NCI-H2196 treated with DMSO at 0.1 percent for 48 hours (cell line): Measurements from ENCODE around the gene IRF1.
"Not testable (repeated sequence)": the region's sequence is repeated elsewhere in the genome, so short reads cannot be mapped to it uniquely, and the experiment has no call there.

Source experiments
- DNase-seq: peaks from one replicate; lab custom pipeline; 2025; ENCODE audit not compliant: unreplicated experiment; lab: John Stamatoyannopoulos, UW

The IRF1 gene

GRCh38 chr5:132487095-132487428, 3.5 kb downstream of the IRF1 start:
- DNase-seq: no peak

- no peak for DNase-seq
Observed at GRCh38 chr5:132486318-132487094, 4.1 kb downstream of the IRF1 start.

DNA sequence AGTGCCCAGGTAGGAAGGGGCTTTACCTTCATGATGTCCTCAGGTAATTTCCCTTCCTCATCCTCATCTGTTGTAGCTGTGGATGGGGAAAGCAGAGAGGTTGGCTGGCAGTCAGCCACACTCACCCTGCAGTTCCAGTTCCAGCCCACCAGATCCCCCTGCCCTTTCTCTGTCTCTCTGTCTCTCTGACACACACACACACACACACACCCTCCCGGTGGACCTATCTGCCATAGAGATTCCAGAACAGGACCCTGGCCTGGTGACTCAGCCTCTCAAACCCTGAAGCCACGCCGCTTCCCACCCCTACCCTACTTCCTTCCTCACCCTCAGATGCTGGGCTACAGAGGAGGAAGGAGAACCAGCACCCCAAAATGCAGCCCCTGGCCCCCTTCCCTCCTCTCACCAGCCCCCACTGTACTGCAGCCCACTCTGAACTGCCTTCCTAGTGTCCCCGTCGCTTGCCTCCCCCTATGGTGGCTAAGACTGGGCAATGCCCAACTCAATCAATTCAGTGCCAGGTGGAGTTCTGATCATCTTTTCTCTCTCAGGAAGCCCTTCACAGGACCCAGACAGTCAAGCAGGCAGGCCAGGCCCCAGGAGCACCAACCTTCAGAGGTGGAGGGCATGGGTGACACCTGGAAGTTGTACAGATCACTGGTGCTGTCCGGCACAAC, 4.8 kb downstream of the IRF1 start:
- DNase-seq: no peak

- DNase-seq: not testable (repeated sequence)
Observed at GRCh38 chr5:132484876-132485640, 5.5 kb downstream of the IRF1 start.

DNA sequence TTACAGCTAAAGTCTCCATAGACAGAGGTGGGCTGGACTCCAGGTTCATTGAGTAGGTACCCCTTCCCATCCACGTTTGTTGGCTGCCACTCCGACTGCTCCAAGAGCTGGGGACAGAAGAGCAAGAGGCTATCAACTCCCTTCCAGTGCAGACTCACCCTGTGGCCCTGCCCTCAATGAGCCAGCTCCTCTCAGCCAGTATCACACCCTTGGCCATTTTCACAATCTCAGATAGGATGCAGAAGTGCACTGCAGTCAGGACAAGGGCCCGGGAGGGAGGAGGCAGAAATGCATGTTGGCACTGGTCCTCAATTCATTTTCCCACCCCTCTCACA, 6.2 kb downstream of the IRF1 start:
- DNase-seq: no peak

- no peak for DNase-seq
Observed at GRCh38 chr5:132483661-132484390, 6.7 kb downstream of the IRF1 start.

DNA sequence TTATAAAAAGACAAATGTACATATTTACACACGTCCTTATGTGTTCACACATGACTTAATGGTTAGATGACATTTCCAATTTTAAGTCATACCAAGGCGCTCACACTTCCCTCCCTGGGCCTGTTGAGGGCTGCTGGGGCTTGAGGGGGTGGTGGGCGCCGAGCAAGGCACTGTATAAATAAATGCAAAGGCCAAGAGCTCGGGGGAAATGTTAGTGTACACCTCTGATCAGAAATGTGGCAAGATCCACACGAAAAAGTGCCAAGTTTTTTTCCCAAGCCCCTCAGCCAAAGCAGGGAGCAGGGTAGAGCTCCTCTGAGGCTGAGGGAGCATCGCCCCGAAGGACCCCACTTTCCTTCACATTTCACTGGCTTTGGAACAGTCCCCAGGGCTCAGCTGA, 7.5 kb downstream of the IRF1 start:
- no peak for DNase-seq

- DNase-seq: no peak
Observed at GRCh38 chr5:132481596-132482211, 8.9 kb downstream of the IRF1 start.

DNA sequence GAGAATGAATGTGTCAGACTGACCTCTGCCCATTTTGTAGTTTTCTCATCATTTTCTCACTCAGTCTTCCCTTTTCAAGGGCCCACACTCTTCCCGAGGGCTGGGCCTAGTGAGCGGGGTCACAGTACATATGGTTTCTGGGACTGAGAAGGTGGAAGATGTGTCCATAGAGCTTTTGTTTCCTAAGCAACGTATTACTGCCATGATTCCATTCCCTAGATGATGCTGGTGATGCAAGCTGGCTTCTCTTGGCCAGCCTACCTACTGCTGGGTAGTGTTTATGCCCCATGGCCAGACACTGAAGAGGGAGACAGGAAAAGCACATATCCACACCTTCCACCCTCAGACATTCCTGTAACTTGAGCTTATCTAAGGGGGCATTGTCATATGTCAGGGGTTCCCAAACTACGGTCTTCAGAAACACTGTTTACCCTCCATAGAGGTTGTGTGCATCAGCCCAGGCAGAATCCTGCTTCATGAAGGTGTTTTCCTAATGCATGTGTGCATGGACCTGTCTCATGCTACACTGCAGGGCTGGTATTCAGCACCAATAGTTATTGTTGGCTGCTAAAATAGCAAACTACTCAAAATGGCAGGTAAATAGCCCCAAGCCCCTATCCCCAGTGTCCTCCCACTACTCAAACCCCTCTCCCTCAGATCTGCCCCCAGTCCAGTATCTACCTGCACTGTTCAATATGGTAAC, 9.5 kb downstream of the IRF1 start:
- no peak for DNase-seq

GRCh38 chr5:132480546-132480892, 10.1 kb downstream of the IRF1 start:
- no peak for DNase-seq

- DNase-seq: no peak
Observed at GRCh38 chr5:132480042-132480441, 10.5 kb downstream of the IRF1 start.

- DNase-seq: no peak
Observed at GRCh38 chr5:132479111-132479951, 11.2 kb downstream of the IRF1 start.

DNA sequence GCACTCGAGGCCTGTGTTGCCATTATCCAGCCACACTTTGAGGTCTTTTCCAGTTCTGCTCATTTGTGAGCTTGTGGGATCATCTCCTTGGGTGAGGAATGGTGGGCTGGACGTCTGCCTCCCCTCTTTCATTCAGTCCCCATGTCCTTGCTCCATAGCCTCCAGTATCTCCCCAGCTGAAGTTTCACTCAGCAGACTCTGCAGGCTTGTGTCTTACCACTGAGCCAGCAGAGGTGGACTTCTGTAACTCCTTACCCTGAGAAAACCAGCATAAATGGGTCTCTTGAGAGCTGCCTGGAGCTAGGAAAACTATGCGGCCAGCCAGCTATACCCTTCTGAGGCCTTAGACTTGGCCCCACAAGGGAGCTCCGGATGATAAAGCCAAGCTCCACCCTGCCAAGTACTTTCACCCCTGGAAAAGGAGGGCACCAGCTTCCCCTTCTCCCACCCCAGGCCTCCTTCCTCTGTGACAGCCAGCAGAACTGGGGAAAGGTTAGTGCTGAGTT, 12.2 kb downstream of the IRF1 start:
- no peak for DNase-seq

- DNase-seq: no peak
Observed at GRCh38 chr5:132477784-132478365, 12.7 kb downstream of the IRF1 start.

DNA sequence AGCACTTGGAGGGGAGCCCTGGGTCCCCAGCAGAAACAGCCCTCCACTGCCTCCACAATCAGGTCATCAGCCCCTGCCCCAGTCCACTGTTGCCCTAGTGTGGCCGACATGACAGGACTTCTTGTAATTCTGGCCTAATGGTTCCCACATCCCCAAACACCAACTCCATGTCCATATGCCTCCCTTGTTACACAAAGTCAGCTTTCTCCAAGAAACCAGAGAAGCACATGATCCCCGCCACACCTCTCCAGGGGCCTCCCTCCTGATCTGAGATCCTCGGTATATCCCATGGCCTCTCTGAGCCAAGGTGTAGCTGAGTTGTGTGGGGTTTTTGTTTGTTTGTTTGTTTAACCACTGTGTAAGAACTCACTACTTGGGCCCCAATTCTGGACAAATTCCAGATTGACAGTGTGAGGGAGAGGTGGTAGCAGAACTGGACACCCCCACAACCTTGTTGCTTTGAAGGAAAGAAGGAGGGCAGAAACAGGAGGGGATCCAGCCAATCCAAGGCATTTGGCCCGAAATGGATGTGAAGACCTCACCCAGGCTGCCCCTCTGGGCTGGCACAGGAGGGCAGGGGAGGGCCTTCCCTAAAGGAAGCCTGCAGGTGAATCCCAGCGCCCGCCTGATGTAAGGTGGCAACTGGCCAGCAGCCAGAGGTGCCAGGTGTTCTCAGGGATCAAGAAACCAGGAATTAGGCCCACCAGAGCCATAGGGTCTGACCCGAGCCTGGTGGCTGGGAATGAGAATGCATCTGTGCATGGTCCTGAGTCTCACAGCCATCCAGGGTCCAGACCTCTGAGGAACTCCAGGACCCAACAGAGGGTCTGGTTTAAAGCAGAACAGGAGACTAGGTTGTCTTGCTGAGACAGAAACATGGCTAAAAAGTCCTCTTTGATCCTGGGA, 13.4 kb downstream of the IRF1 start:
- no peak for DNase-seq

- DNase-seq: no peak
Observed at GRCh38 chr5:132475987-132476875, 14.3 kb downstream of the IRF1 start.

- DNase-seq: no peak
Observed at GRCh38 chr5:132475497-132475882, 15.1 kb downstream of the IRF1 start.
